Stomach (tissue), 19 donors: ENCODE data around the gene KIFAP3. TPM values are rescaled to one million over a fixed set of nuclear protein-coding genes. Genes with fewer than 3 reads are reported as not detected.
"Not testable (repeated sequence)": the region's sequence is repeated elsewhere in the genome, so short reads cannot be mapped to it uniquely, and the experiment has no call there.

Experiments
- DNase-seq, 2 donors: peaks; one replicate each; pipeline versions ENCODE4 v3.0.0 to v3.0.0-alpha.2; 2013 to 2019
- H3K27ac ChIP-seq, 5 donors: fragments of 200-600 bp in 4 of 5; sonication (generic) in 4 of 5; one replicate each; pipeline ENCODE4 v1.5.1; 2013 to 2019; ENCODE audit warnings: mild to moderate bottlenecking in 1 of 5, moderate library complexity in 1 of 5
- H3K27me3 ChIP-seq, 3 donors: fragments of 200-600 bp; sonication (generic); one replicate each; pipeline ENCODE4 v1.5.1; 2017 to 2019; ENCODE audit warnings: mixed run types in 1 of 3
- H3K36me3 ChIP-seq, 4 donors: fragments of 200-600 bp; sonication (generic); 1 replicate in 3 of 4; 2 replicates in 1 of 4; pipeline ENCODE4 v1.5.1; 2016 to 2019
- H3K4me1 ChIP-seq, 4 donors: fragments of 200-600 bp; sonication (generic); one replicate each; pipeline ENCODE4 v1.5.1; 2016 to 2019
- H3K4me3 ChIP-seq, 4 donors: fragments of 200-600 bp; sonication (generic) in 3 of 4; one replicate each; pipeline ENCODE4 v1.5.1; 2016 to 2019; ENCODE audit warnings: mild to moderate bottlenecking in 1 of 4
- H3K9me3 ChIP-seq, 4 donors: fragments of 200-600 bp; sonication (generic); one replicate each; pipeline ENCODE4 v1.5.1; 2016 to 2019
- CTCF ChIP-seq, 7 experiments: fragments of 450-650 bp in 4 of 7; fragments of 200-600 bp in 3 of 7; sonication (generic) in 3 of 7; IDR thresholded peaks; one replicate each; pipeline ENCODE4 v1.5.1; 2016 to 2019; ENCODE audit warnings: antibody characterized with exemption in 7 of 7, control low read depth in 2 of 7, mild to moderate bottlenecking in 1 of 7
- EP300 ChIP-seq: sonication (generic); formaldehyde crosslinking; IDR thresholded peaks from one replicate; pipeline ENCODE4 v1.6.1; 2017; ENCODE audit warnings: antibody characterized with exemption
- POLR2A ChIP-seq, 4 donors: fragments of 450-650 bp; IDR thresholded peaks; one replicate each; pipeline ENCODE4 v1.6.1; 2016; ENCODE audit warnings: antibody characterized with exemption in 4 of 4, control low read depth in 2 of 4, mild to moderate bottlenecking in 1 of 4, moderate library complexity in 1 of 4
- POLR2AphosphoS5 ChIP-seq, 3 donors: sonication (generic); formaldehyde crosslinking; IDR thresholded peaks; one replicate each; pipeline ENCODE4 v1.6.1; 2016; ENCODE audit warnings: antibody characterized with exemption in 3 of 3
- WGBS, 5 donors: extraction: QIAGEN DNeasy Blood & Tissue Kit in 3 of 5; methylation state at CpG; one replicate each; pipeline versions ENCODE4 v1.1.5 to v1.1.7; 2013 to 2018; 5-methylcytosine and 5-hydroxymethylcytosine counted together
- intact Hi-C: fragments of 100-400 bp; cut with DNase I; formaldehyde crosslinking; loops from one replicate; pipeline ENCODE4 v1.15.1; 2023; ENCODE audit warnings: low total_unique reads
- long read RNA-seq, 10 donors: transcript quantifications; one replicate each; lab custom pipeline, GENCODE V29; 2026
- polyA plus RNA-seq, 3 donors: library from polyadenylated mRNA; stranded (reverse); fragments of 200-250 nt; gene quantifications; one replicate each; pipeline ENCODE4 v1.2.3, GENCODE V29; 2013
- total RNA-seq, 5 donors: library from RNA; depleted of rRNA; stranded (reverse); fragments of >200 nt; gene quantifications; one replicate each; pipeline versions ENCODE4 v1.1.0 to v1.2.3, GENCODE V29; 2014 to 2016
- donor health status: healthy with polysubstance abuse.
- donor health status: Bipolar disorder and iron deficiency.
- donor health status: healthy.

Gene KIFAP3
- total RNA-seq (10 to 100 TPM in 4 of 5 donors, 1 to 10 TPM in 1; 9.7 to 40.9 (median 16.3) TPM), polyA plus RNA-seq (1 to 10 TPM; 6.3 to 7.5 (median 7.5) TPM)
- long read RNA-seq, donor 1, partial matches to known transcripts = 6 of 7 reads
- long read RNA-seq, donor 1, other reads (novel, unspliced or antisense) = 0 of 7 reads
- long read RNA-seq, donor 2, partial matches to known transcripts = 0 of 2 reads
- long read RNA-seq, donor 2, other reads (novel, unspliced or antisense) = 0 of 2 reads
- long read RNA-seq, donor 3 = 0 reads
- long read RNA-seq, donor 4 = 0 reads
- long read RNA-seq, donor 5, partial matches to known transcripts = 6 of 6 reads
- long read RNA-seq, donor 5, other reads (novel, unspliced or antisense) = 0 of 6 reads
- long read RNA-seq, donor 6 = 0 reads
- long read RNA-seq, donor 7, partial matches to known transcripts = 6 of 9 reads
- long read RNA-seq, donor 7, other reads (novel, unspliced or antisense) = 0 of 9 reads
- long read RNA-seq, donor 8, partial matches to known transcripts = 7 of 11 reads
- long read RNA-seq, donor 8, other reads (novel, unspliced or antisense) = 0 of 11 reads
- long read RNA-seq, donor 9, partial matches to known transcripts = 0 of 3 reads
- long read RNA-seq, donor 9, other reads (novel, unspliced or antisense) = 0 of 3 reads
- long read RNA-seq, donor 10, transcript KIFAP3-201 (20 exons, 2,957 nt) = major isoform, 5 of 5 reads
- long read RNA-seq, donor 10, partial matches to known transcripts = 0 of 5 reads
- long read RNA-seq, donor 10, other reads (novel, unspliced or antisense) = 0 of 5 reads

- Histone ChIP-seq H3K9me3 (peaks cover 0 to 14% (median 4%) of the 10 kb centered on the region in 4 donors), H3K36me3 (no peaks in the 10 kb centered on the region), H3K4me1 (peaks cover 7 to 38% (median 20%) of the 10 kb centered on the region in 4 donors), H3K27me3 (no peaks in the 10 kb centered on the region), H3K4me3 (peak within 1 kb of the TSS; percentile 67 to 83 (median 79)), H3K27ac (peak within 1 kb of the TSS; percentile 66 to 87 (median 81))
- 0 to 1% (median 1%) methylated on average over 33 to 39 of the region's 39 CpGs for WGBS, 5 donors
- intact Hi-C loops = no loop called here
- peak; percentile 96 to 99 for DNase-seq
- TF ChIP-seq EP300 (no peak), POLR2AphosphoS5 (IDR thresholded peaks at IDR 0.05) (peak; percentile 68 to 91 (median 86)), CTCF (IDR thresholded peaks at IDR 0.05) (peak in 5 of 7 experiments; percentile 17 to 68 (median 21)), POLR2A (IDR thresholded peaks at IDR 0.05) (peak in 2 of 4 donors; percentile 6 to 36)
These were observed at the start of gene KIFAP3 for GRCh38 chr1:170074250-170075157. KIFAP3 (minus strand) TSS chr1:170074695; CDS start chr1:170074467, 228 bp downstream.

GRCh38 chr1:170122366-170122765 is 47.9 kb upstream of the KIFAP3 start:
- TF ChIP-seq CTCF (IDR thresholded peaks at IDR 0.05) = no peak
- TF ChIP-seq EP300 = no peak
- TF ChIP-seq POLR2A (IDR thresholded peaks at IDR 0.05) = no peak
- no peak for TF ChIP-seq POLR2AphosphoS5 (IDR thresholded peaks at IDR 0.05)
- 90 to 99% (median 95%) methylated on average over 6 of the region's 6 CpGs for WGBS, 5 donors
- Histone ChIP-seq H3K27me3 (no peaks in the 10 kb centered on the region), H3K9me3 (no peaks in the 10 kb centered on the region), H3K4me3 (no peak overlapping the region), H3K4me1 (no peaks in the 10 kb centered on the region), H3K27ac (no peak overlapping the region), H3K36me3 (no peaks in the 10 kb centered on the region)
- DNase-seq = no peak
- intact Hi-C loops = no loop called here

- intact Hi-C loops = no loop called here
- DNase-seq = peak in 1 of 2 donors; percentile 42
- WGBS, 5 donors = 67 to 77% (median 77%) methylated on average over 2 of the region's 2 CpGs
- H3K4me1 ChIP-seq = no peaks in the 10 kb centered on the region
- no peak overlapping the region for H3K27ac ChIP-seq
- TF ChIP-seq POLR2A (IDR thresholded peaks at IDR 0.05) = no peak
- TF ChIP-seq POLR2AphosphoS5 (IDR thresholded peaks at IDR 0.05) = no peak
- no peak for TF ChIP-seq CTCF (IDR thresholded peaks at IDR 0.05)
- TF ChIP-seq EP300 = no peak
- H3K9me3 ChIP-seq = peaks cover 0 to 9% (median 0%) of the 10 kb centered on the region in 4 donors
- no peak overlapping the region for H3K4me3 ChIP-seq
- no peaks in the 10 kb centered on the region for H3K27me3 ChIP-seq
- no peaks in the 10 kb centered on the region for H3K36me3 ChIP-seq
These were observed 40.4 kb upstream of the KIFAP3 start for GRCh38 chr1:170114906-170115305.

GRCh38 chr1:170113140-170113539 is 38.6 kb upstream of the KIFAP3 start:
- H3K27me3 ChIP-seq, H3K36me3 ChIP-seq, H3K9me3 ChIP-seq, intact Hi-C loops, H3K4me1 ChIP-seq, H3K4me3 ChIP-seq, H3K27ac ChIP-seq, DNase-seq: not testable (repeated sequence)
- 71 to 88% (median 79%) methylated on average over 8 of the region's 8 CpGs for WGBS, 5 donors
